Measurements from ENCODE around the gene OR51D1.

OR51D1 gene

DNA sequence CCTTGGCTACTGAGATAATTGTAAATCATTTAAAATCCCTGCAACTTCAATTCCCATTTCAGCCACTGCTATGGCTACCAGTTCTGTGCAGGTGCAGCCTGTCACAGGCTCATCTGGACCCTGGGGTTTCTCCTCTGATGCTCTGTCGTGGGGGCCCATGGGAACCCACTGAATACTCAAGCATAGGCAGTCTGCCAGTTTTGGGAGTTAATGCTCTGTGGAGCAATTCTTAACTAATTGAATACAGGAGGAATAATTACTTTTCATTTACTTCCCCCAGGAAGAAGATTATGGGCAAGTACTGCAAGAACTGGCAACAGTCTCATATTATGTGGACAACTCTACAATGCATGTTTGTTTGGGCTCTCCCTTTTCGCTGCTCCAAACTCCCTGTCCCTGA is 34.5 kb downstream of the OR51D1 start:
- Mint-ChIP-seq H3K9me3 (ENCODE audit: low read depth) (no peaks in the 10 kb centered on the region), H3K27ac (no peak overlapping the region), H3K36me3 (no peaks in the 10 kb centered on the region), H3K4me3 (no peak overlapping the region), H3K27me3 (peaks cover 10% of the 10 kb centered on the region), H3K4me1 (ENCODE audit: low read depth) (no peaks in the 10 kb centered on the region)

DNA sequence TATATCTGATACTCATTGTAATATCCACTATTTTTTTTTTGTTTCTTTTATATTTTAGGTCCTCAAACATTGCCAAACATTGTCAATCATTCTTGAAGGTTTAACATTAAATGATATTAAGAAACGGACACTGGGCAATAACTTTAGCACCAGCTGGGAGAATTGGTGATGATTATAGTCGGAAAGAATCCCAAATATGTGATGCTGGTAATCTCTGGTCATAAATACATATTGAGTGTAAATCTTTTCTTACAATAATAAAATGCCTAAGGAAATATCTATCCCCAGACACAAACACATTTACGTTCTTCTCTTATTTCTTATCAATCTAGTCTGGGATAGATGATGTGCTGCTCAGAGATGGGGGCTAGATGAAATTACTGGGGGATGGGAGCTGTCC is 35.2 kb downstream of the OR51D1 start:
- H3K36me3 Mint-ChIP-seq = no peaks in the 10 kb centered on the region
- no peak overlapping the region for H3K4me3 Mint-ChIP-seq
- H3K27ac Mint-ChIP-seq = no peak overlapping the region
- peaks cover 10% of the 10 kb centered on the region for H3K27me3 Mint-ChIP-seq
- H3K9me3 Mint-ChIP-seq (ENCODE audit: low read depth) = no peaks in the 10 kb centered on the region
- no peaks in the 10 kb centered on the region for H3K4me1 Mint-ChIP-seq (ENCODE audit: low read depth)

DNA sequence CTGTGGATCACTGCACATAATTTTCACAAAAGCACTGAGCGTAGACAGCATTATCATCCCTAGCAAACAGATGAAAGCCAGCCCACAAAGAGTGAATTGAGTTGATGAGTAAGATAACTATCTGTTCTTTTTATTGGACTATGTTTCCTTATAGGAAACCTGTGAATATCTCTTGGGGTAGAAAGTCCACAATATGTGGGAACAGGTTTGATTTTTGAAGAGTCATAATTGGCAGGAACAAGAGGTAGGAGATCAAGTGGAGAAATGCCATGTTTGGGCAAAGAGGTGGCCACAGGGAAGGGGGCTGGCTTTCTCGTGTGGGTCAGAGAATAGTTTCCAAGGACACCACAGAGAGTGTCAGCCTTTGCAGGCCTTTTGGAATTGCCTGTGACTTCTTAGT is 36.5 kb downstream of the OR51D1 start:
- H3K4me1 Mint-ChIP-seq (ENCODE audit: low read depth) = no peaks in the 10 kb centered on the region
- no peaks in the 10 kb centered on the region for H3K36me3 Mint-ChIP-seq
- no peak overlapping the region for H3K27ac Mint-ChIP-seq
- H3K9me3 Mint-ChIP-seq (ENCODE audit: low read depth) = no peaks in the 10 kb centered on the region
- no peak overlapping the region for H3K4me3 Mint-ChIP-seq
- peaks cover 10% of the 10 kb centered on the region for H3K27me3 Mint-ChIP-seq

DNA sequence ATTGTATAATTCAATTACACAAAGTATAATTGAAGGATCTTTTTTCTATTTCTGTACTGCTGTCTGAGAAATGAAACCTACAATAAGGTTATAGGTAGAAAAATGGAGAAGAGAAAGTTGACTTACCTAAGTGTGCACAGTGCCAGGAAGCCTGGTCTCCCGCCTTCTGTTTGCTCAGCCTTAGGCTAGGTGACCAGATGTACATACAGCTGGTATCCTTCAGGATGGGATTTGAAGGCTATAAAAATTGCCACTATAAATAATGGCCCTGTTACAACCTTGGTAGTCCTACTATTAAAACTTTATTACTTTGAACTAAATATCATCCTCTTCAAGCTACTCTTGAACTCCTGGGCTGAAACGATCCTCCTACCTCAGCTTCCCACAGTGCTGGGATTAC is 40.7 kb downstream of the OR51D1 start:
- Mint-ChIP-seq H3K9me3 (ENCODE audit: low read depth) (no peaks in the 10 kb centered on the region), H3K27me3 (peaks cover 9% of the 10 kb centered on the region), H3K27ac (no peak overlapping the region), H3K36me3 (no peaks in the 10 kb centered on the region), H3K4me3 (no peak overlapping the region), H3K4me1 (ENCODE audit: low read depth) (no peaks in the 10 kb centered on the region)

DNA sequence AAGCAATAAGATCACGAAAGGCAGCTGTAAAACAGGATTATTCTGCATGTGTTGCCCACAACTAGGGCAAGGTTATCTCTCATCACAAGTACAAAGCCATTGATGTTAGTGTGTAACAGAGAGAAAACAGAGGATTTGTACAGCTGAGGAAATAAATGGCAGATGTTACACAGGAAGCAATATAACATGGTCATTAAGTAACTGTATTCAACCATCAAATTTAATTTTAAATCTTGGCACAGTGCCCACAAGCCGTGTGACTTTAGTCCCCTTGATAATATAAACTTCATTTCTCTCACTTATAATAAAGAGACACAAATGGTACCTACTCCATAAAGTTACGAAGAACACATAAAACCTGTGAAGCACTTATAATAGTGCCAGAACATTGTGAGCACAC is 43.1 kb downstream of the OR51D1 start:
- Mint-ChIP-seq H3K9me3 (ENCODE audit: low read depth) (no peaks in the 10 kb centered on the region), H3K4me1 (ENCODE audit: low read depth) (no peaks in the 10 kb centered on the region), H3K27ac (no peak overlapping the region), H3K27me3 (peaks cover 5% of the 10 kb centered on the region), H3K36me3 (no peaks in the 10 kb centered on the region), H3K4me3 (no peak overlapping the region)

DNA sequence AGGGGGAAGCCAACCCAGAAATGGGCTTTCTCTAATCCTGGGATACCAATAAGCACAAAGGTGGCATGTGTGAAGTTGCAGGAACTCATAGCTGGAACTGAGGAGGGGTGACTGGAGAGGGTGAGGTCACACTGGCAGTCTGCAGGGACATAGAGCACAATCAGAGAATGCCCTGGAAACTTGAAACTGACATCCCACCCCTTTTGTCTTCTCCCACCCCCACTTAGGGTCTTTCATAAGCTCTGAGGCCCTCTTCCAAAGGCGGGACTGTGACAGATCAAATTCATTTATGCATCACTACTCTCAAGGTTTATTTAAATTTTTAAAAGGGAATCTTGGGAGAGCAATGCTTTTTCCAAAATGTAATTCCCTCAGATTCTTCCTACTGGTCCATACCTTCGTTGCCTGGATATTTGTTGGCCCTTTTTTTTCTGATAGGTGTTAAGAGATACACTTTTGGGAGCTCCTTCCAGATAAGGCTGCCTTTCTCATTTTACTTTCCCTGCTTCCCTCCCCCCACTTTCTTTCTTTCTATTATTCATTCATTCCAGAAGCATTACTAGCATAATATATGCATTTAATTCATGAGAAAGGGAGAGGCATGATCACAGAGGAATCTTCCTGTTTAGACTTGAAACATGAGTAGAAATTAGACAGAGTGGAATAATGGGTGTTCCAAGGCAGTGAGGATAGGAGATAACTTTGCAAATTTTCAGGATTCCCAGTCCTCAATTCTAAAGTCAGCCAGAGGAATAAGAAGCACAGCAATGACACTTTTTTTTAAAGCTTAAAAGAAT is 45.5 kb downstream of the OR51D1 start:
- H3K4me3 Mint-ChIP-seq = no peak overlapping the region
- H3K36me3 Mint-ChIP-seq = no peaks in the 10 kb centered on the region
- no peak overlapping the region for H3K27ac Mint-ChIP-seq
- H3K4me1 Mint-ChIP-seq (ENCODE audit: low read depth) = no peaks in the 10 kb centered on the region
- H3K27me3 Mint-ChIP-seq = peaks cover 2% of the 10 kb centered on the region
- no peaks in the 10 kb centered on the region for H3K9me3 Mint-ChIP-seq (ENCODE audit: low read depth)

DNA sequence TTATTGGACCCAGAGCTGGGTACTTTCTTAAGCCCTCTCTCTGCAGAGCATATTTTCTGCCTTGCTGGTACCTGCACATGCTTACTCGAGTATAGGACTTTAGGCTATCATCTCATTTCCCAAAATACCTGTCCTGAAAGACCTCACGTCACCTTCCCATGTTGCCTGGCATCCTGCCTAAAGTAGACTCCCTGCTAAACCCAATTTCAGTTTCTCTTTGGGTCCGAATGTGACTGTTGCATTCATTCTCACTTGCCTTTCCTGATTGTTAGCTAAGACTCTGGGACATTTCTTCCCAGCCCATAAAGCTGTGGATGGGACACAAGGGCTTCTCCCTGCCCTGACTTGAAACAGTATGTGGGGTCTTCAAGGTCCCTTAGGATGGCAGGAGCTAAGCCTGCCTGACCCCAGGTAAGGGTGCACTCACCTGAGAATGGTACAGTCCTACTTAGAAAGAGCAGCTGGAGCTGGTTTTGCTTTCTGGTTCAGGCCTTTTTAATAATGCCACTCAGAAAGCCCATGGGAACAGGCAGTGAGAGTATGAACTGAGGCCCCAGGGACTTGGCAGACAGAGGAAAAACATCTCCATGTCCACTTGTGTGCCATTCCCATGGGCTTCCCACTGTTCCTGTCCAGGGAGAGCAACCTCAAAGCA is 47.5 kb downstream of the OR51D1 start:
- no peak overlapping the region for H3K27ac Mint-ChIP-seq
- H3K36me3 Mint-ChIP-seq = no peaks in the 10 kb centered on the region
- no peaks in the 10 kb centered on the region for H3K9me3 Mint-ChIP-seq (ENCODE audit: low read depth)
- H3K27me3 Mint-ChIP-seq = peaks cover 2% of the 10 kb centered on the region
- no peaks in the 10 kb centered on the region for H3K4me1 Mint-ChIP-seq (ENCODE audit: low read depth)
- no peak overlapping the region for H3K4me3 Mint-ChIP-seq

Data from activated naive CD8-positive, alpha-beta T cell (primary cell).